Ishikawa (cell line): Measurements from ENCODE around the gene EPN2.

Experiments used
- CEBPB ChIP-seq: IDR thresholded peaks from 2 replicates; pipeline ENCODE4 v1.6.1; 2012
- CREB1 ChIP-seq: IDR thresholded peaks from 2 replicates; pipeline ENCODE4 v1.6.1; 2012; ENCODE audit warnings: low read depth
- EGR1 ChIP-seq: IDR thresholded peaks from 2 replicates; pipeline ENCODE4 v1.6.1; 2012
- EP300 ChIP-seq: IDR thresholded peaks from 2 replicates; pipeline ENCODE4 v1.6.1; 2012; ENCODE audit warnings: borderline replicate concordance
- RAD21 ChIP-seq: IDR thresholded peaks from 2 replicates; pipeline ENCODE4 v1.6.1; 2012; ENCODE audit warnings: low read depth
- TAF1 ChIP-seq: IDR thresholded peaks from 2 replicates; pipeline ENCODE4 v1.6.1; 2012; ENCODE audit warnings: low read depth, mild to moderate bottlenecking
- TCF12 ChIP-seq: IDR thresholded peaks from 2 replicates; pipeline ENCODE4 v1.6.1; 2012; ENCODE audit warnings: low read depth
- YY1 ChIP-seq: IDR thresholded peaks from 2 replicates; pipeline ENCODE4 v1.6.1; 2012; ENCODE audit warnings: low read depth
- ZBTB7A ChIP-seq: IDR thresholded peaks from 2 replicates; pipeline ENCODE4 v1.6.1; 2012; ENCODE audit warnings: low read depth
- TF ChIP-seq, protein P1 (sequence below): IDR thresholded peaks from 2 replicates; pipeline ENCODE4 v1.6.1; 2012; ENCODE audit warnings: low read depth, mild to moderate bottlenecking
- TF ChIP-seq, protein P2 (sequence below): IDR thresholded peaks from 2 replicates; pipeline ENCODE4 v1.6.1; 2012

DNA sequence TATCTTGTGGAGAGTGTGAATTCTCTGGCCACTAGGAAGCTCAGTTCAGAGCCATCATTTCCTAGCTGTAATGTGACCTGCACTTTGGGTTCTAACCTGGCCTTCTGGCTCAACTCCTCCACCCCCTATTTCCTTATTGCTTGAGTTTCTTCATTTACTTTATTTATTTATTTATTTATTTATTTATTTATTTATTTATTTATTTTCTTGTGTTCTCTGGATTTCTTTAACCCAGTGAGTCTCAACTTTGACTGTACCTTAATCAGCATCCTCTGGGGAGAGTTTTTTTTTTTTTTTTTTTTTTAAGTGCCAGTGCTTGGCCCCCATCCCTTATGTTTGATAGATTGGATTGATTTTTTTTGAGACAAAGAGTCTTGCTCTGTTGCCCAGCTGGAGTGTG is 18.1 kb downstream of the EPN2 start:
- no peak for TF ChIP-seq CREB1
- no peak for TF ChIP-seq TAF1
- TF ChIP-seq EGR1 = no peak
- TF ChIP-seq RAD21 = no peak
- TF ChIP-seq YY1 = no peak
- no peak for TF ChIP-seq TCF12
- TF ChIP-seq EP300 = no peak
- no peak for TF ChIP-seq ZBTB7A
- TF ChIP-seq, protein P1, sequence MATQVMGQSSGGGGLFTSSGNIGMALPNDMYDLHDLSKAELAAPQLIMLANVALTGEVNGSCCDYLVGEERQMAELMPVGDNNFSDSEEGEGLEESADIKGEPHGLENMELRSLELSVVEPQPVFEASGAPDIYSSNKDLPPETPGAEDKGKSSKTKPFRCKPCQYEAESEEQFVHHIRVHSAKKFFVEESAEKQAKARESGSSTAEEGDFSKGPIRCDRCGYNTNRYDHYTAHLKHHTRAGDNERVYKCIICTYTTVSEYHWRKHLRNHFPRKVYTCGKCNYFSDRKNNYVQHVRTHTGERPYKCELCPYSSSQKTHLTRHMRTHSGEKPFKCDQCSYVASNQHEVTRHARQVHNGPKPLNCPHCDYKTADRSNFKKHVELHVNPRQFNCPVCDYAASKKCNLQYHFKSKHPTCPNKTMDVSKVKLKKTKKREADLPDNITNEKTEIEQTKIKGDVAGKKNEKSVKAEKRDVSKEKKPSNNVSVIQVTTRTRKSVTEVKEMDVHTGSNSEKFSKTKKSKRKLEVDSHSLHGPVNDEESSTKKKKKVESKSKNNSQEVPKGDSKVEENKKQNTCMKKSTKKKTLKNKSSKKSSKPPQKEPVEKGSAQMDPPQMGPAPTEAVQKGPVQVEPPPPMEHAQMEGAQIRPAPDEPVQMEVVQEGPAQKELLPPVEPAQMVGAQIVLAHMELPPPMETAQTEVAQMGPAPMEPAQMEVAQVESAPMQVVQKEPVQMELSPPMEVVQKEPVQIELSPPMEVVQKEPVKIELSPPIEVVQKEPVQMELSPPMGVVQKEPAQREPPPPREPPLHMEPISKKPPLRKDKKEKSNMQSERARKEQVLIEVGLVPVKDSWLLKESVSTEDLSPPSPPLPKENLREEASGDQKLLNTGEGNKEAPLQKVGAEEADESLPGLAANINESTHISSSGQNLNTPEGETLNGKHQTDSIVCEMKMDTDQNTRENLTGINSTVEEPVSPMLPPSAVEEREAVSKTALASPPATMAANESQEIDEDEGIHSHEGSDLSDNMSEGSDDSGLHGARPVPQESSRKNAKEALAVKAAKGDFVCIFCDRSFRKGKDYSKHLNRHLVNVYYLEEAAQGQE = no peak
- TF ChIP-seq, protein P2, sequence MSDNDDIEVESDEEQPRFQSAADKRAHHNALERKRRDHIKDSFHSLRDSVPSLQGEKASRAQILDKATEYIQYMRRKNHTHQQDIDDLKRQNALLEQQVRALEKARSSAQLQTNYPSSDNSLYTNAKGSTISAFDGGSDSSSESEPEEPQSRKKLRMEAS = no peak
- no peak for TF ChIP-seq CEBPB
